Neural progenitor cell (in vitro differentiated cells): ENCODE results near the gene SLC44A1.

Experiments used
- CTCF ChIP-seq: fragments of 200-600 bp; sonication (generic); IDR thresholded peaks from 2 replicates; pipeline ENCODE4 v1.5.1; 2017; ENCODE audit warnings: antibody characterized with exemption, mild to moderate bottlenecking
- EZH2 ChIP-seq: fragments of 200-600 bp; sonication (generic); IDR thresholded peaks from 2 replicates; pipeline ENCODE4 v1.6.1; 2017; ENCODE audit warnings: antibody characterized with exemption, mild to moderate bottlenecking, moderate library complexity

- TF ChIP-seq CTCF (no peak), EZH2 (no peak)
These were observed 25.1 kb downstream of the SLC44A1 start for GRCh38 chr9:105269593-105269992.
